HG02970 (cell line): ENCODE measurements around the gene FBXW8.

Experiments used
- ATAC-seq: cut with Tn5 transposase; IDR thresholded peaks from one replicate; pipeline ENCODE4 v1.9.1; 2021; ENCODE audit warnings: mild to moderate bottlenecking, moderate library complexity, moderate number of reproducible peaks; ENCODE audit not compliant: unreplicated experiment, low FRiP score

FBXW8 gene

DNA sequence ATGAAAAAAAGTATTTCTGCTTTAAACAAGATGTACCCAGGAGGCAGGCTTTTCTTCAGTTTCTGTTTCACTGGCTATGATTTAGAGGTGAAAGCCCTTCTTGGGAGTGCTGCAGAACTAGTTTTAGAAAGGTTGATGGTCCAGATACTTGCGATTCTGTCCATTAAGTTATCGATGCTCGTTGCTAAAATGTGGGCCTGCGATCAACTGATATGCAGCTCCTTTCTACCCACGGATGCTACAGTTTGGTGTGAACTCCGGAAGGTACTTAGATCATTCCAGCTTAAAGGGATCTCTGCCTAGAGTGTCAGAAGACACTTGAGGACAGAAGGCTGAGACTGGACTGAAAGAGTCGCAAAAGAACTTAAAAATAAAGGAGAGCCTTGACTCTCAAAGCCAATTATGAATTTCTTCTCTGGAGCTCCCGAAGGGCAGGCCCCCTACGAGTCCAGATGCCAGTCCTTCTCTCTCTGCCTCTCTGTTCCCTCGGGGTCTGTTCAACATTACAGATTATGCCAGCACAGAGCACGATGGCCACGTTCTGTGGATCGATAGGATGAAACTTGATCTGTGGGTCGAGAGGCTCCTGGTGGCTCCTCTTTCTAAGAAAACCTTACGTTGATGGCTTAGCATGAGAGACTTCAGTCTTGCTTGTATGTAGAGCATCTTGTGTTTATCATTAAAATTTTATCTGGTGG, 40.0 kb downstream of the FBXW8 start:
- no peak for ATAC-seq

DNA sequence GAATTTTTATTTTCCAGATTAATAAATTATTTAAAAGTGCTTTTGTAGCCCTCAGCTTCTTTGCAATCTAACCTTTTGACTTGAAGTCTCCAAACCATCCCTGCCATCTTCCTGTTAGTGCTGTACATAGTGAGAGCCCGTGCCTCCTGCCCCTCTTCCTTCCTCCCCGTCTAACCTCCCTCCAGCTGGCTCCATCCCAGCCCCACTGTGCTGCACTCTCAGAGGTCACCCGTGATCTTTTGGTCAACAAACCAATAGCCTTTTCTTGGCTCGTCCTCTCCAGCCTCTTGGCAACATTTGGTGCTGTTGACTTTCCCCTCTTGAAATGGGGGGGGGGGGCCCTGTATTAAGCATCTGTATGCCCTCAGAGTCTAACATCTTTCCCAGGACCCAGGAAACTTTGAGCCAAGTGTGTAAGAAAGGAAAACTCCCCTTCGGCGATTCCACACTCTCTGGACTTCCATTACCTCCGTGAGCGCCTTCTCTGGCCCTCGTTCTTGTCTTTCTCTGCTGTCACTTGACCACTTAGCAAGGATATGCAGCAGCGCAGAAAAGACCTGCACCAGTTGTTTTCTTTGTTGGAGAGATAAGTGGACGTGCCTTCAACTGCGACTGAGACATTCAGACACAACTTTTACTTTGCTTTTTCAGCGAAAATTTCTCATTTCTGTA, 44.1 kb downstream of the FBXW8 start:
- ATAC-seq = no peak

DNA sequence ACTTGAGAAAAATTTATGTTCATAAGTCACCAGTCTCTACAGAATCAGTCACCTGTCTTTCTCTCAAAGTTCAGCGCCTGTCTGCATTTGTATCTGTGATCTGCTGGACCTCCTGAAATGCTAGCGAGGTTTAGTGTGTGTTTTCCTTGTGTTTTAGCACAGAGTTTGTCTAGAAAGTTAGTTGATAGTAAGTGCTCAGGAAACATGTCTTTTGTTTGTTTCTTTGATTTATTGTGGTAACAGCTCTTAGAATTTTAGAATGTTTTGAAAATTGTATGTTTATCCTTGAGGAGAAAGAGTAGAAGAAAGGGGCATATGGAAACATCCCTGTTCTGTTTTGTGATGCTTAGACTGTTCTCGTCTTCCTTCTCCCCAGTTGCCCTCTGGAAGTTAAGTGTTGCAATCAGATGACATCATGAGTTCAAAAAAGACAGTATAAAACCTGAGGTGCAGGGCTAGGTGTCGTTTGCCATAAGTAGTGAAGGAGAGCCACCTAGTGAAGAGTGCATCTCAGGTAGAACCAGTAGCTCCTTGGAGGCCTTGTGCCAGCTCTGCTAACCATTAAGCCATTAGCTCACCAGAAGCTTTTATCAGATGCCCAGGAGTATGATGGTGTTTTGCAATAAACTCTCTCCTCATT, 44.8 kb downstream of the FBXW8 start:
- ATAC-seq = no peak

DNA sequence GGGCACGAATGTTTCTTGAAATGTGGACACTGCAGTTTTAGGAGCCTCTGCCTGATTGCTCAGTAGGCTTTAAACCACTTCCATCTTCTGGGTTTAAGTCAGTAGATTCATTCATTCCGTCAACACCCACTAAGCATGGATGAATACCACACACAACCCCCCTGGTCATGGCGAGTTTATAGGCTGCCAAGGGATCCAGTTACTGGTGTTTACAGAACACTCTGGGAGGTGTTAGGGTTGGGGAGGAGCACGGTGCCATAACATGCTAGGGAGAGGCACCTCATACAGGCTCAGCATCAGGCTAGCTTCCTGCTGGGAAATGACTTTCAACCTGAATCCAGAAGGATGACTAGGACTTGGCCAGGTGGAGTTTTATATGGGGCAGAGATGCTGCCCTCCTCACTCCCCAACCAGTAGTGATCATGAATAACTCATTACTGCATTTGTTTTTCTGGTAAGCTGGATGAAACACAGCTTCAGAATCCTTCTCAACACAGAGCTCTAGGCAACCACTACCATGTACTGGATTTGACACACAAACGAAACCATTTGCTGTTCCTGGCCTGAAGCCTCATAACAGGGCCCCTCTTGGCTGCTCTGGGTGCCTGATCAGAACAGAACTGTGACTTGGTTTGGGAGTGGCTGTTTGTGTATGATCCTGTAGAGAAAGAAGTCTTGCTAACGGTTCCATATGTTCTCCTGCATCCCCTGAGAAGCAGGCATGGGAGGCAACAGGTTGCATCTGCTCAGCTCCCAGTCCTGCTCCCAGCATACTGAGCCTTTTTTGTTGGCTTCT, 47.9 kb downstream of the FBXW8 start:
- ATAC-seq = no peak

DNA sequence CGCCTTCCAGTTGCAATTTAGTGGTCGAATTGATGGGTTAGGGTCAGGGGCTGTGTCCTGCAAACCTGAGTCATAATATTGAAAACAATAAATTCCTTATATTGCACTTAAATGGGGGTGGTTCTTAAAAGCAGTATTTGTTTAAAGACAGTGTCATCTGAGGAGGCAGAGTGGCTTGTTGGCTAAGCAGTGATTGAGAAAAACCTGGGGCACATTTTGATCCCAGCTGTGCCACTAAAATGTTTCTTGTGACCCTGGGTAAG, 48.4 kb downstream of the FBXW8 start:
- no peak for ATAC-seq

DNA sequence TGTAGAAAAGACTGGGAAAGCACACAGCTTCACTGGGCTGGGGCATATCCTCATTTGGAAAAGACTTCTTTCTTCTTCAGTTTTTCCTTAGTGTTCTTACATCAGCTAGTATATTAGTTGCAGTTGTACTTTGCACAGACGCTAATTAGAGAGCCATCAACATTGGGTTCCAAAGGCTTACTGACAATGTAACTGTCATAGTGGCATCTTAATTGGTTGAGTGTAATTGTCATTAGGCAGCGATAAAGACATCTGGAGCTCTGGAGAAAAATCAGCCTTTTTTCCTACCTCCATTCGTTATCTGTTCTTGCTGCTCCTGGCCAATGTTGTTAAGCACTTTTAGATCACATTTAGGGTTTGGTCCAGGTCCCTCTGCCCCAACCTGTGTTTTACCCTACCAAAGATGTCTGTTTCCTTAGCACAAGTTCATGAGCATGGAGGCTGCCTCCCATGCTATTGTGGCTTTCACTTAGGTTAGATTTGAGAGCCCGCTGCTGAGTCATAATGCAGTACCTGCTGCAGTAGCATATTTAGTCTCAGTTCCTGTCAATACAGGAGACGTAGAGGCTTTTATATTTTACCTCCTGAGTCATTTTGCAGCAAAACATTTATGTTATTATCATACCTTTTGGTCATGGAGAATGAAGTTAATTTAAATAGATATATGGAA, 49.2 kb downstream of the FBXW8 start:
- no peak for ATAC-seq

DNA sequence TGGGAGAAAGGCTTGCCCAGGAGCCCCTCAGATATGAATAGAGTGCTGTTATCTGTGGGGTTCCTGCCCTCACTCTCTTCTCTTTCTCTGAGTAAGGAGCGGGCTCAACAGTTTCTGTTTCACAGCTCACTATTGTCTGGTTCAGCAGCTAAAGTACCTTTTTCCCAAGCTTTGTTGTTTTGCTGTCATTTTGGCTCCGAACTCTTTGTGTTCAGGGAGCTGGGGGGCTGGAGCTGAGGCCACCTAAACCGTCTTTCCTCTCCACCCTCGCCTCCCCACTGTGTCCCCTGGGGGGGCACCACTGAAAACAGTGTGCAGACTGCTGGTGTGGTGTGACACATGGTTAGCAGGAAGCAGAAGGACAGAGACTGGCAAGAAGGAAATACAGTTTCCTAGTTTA, 51.4 kb downstream of the FBXW8 start:
- no peak for ATAC-seq

DNA sequence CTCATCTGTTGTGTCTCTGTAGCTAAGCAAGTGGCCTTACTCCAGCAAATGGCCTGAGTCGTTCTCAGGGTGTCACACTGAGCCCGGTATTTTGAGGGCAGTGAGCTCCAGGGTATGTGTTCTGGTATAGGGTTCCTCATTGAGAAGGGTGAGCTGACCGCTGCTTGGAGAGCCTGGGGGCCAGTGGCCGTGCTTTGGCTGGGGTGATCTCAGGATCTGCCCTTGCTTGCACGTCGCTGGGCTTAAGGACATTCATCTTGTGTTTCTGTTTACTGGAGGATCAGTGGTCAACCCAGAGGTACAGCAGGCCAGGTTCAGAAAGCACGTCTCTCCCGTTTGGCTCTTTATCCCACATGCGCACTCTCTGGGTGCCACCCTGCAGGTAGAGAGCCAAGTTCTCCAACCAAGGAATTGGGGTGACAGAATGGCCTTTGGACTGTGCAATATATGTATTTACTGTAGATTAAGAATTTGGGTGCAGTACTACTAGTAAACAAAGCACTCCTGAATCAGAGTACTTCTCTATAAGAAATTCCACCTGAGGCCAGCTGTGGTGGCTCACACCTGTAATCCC, 52.1 kb downstream of the FBXW8 start:
- ATAC-seq = no peak

DNA sequence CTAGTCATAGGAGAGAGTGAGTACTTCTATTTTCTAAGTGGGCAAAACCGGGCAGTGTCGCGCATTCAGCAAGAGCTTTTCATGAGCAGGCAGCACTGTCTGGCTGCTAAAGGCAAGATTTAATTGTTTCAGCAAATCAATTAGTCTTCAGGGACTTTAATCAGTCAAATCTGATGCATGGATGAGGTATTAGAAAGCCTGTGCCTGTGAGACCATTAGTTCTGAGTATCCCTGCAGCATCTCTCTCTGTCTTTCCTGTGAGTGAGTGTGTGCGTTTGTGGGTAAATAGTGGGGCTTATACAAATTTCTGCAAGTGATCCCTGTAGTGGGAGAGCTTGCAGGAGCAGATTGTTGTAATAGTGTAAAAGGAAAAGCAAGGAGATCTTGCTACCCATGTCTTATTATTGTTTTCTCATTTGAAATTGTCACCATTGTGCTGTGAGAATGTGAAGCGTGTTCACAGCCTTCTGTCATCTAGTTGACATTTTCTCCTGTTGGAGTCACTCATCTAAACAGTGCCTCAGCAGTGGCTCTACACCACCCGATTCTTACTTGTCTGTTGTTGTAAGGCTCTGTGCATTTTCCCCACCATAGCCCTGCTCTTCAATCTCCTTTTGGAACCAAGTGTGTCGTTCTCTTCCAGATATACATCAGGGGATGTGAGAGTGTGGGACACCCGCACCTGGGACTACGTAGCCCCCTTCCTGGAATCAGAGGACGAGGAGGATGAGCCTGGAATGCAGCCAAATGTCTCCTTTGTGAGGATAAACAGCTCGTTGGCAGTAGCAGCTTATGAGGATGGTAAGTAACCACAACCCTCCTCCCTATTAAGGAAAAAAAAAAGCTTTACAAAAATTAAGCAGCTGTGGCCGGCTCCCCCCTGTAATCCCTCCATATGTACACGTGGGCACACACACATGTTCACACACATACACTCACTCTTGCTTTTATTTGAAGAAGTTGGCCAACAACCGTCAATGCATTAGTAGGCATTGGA, 53.6 kb downstream of the FBXW8 start:
- no peak for ATAC-seq

DNA sequence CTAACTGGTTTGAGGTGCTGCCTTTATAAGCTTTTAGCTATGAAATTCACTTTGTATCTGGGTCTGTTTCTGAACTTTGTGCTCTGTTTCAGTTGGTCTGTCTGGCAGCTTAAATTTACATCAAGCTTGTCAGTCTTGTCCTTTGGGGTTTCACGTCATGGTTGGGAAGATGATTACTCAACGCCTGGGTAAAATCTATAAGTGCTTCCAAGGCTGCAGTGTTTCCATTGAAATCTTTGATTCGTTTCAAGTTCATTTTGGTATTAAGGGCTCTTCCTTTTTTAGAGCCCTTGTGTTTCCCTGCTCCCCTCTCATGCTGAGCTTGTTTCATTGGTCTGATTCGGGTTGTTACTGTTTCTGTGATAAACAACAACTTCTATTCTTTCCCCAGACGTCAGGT, 58.2 kb downstream of the FBXW8 start:
- no peak for ATAC-seq

DNA sequence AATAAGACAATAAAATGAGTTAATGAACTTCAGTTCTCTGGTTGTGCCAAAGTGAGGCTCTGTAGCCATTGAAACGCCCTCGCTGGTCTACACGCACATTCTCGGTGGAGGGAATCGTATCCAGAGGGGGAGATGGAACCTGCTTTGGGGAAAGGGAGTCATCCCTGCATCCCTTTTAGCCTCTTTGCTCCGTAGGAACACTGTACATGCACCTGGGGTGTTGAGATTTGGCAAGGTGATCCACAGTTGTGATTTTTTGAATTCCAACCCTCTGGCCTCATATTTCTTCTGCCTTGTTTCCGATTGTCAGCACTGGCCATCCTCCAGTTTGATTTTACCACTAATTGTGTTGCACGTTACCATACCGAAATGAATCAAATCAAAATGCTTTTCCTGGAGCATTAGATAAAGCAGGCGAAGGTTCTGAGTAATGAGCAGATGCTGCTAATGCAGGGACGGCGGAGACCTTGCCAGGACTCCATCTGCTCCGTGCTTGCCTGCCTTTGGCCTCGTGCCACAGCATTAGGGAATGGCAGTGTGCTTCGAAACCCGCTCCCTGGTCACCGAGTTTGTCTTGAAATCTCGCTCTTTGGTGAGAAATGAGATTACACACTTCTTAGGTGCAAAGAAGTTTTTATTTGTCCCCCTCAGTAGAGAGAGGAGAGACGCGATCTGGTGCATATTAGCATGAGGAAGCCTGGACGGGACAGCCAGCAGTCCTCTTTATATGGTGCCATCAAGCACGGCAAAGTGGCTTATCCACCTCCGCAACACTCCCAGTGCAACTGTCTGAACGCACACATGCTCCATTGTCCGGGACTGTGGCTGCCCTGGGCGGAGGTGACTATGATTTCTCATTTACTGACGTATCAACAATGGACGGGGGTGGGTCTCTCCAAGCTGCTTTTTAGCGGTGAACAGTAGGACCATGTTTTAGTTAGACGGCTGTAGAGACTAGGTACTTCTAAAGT, 59.1 kb downstream of the FBXW8 start:
- ATAC-seq = no peak

DNA sequence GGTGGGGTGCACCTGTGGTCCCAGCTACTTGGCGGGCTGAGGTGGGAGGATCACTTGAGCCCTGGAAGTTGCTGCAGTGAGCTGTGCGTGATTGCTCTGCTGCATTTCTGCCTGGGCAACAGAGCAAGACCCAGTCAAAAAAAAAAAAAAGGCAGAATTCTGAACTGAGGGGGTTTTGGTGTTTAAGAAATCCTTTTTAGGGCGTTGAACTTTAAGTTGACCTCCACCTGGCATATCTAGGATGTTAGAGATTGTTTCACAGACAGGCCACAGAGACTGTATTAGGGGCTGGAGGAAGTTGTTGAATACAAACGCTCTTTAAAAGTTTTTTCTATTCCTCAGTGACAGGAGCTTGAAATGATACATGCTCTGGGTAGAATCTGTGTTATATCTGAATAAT, 60.5 kb downstream of the FBXW8 start:
- no peak for ATAC-seq

DNA sequence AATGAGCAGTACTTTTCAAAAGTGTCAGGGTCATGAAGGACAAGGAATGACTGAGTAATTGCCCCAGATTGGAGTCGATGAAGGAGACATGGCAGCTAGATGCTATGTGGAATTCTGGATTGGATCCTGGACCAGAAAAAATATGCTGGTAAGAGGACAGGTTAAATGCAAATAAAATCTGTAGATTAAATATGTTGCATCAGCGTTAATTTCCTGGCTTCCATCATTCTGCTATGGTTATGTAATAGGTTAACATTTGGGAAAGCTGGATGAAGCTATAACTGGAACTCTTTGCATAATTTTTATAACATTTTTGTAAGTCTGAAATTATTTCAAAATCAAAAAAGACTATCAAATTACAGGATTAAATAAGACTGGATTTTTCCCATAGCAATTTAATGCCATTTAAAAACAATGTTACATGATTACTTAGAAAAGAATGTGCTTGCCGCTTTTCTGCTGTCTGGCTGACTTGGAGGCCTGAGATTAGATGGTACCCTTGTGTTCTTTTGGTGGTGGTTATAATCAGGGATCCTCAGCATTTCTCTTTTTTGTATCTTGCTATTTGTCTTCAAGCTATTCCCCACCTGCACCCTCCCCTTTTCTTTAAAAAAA, 65.1 kb downstream of the FBXW8 start:
- ATAC-seq = no peak

DNA sequence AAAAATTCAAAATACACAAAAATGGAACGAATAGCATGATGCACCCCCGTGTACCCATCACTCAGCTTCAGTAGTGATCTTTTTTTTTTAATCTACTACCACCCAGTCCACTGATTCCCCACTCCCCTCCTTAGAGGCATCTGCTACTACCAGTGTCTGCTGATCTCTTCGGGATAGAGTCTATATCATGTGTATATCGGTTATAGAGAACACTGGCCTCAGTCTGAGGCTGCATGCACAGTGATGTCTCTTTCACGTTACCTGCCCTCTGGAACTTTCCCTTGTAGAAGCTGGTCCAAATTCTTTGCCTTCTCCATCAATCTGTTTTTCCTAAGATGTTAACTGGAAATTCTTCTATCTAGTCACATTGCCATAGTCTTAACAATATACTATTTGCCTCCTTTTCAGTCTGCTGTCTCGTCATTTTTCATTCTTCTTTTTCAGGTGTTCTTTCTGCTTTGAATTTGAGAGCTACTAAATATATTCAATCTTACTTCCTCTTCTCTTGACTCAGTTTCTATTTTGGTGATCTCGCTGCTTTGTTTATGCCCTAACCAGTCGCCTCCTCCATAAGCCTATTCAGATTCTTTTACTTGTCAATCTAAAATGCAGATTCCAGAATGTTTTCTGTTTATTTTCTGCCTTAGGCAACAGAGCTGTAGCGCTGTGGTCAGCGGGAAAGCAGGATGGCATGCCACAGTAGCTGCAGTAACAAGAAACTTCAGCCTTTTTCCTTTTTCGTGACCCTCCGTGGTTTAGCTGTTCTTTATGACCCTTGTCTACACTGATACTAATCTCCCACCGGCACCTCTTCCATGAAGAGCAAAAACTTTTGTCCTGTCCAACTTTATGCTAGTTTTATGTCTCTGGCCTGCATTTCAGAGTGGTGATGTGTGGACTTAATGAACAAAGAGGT, 67.0 kb downstream of the FBXW8 start:
- ATAC-seq = no peak

DNA sequence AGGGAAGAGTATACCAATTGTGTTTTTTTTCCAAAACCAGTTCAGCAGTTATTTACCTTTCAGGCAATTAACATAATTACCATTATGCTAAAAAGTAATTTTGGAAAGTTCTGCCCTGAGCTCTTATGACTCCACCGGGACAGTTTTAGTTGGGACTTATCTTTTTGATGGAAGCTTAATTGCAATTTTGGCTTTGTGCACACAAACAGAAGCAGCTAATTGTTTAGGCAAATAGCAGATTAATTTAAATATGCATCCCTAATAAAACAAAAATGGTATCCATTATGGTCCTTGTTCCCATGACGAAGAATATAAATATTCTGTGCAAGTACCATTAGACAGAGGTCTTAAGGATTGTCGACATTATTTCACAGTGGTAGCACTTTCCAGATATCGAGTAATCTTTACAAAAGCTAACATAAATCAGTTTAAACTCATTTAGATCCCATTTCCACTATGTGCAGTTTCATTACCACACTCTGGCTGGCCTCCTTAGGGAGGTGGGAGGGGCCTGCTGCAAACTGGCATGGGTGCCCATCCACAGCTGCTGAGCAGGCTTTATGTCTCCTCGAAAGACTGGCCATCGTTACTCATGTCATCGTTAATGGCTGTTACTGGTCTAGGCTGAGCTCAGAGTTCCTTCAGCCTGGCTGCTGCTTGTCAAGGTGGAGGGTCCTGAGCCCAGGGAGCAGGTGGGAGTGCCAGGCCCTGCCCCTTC, 68.2 kb downstream of the FBXW8 start:
- no peak for ATAC-seq

DNA sequence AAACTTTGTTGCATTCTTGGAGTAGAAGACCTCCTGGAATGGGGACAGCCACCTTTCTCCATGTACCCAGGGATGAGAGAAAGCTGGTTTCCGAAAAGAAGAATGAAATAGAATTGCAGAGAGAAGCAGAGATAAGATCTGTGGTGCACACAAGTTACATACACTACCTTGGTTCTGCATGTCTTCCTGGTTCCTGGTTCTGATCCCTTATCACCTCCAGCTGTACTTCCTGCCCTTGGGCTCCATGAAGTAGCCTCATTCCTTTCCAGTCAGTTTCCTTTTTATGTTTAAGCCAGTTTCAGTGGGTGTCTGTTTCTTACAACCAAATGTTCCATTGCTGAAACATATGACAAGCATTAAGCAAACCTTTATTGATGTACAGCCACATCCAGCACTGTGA, 69.3 kb downstream of the FBXW8 start:
- ATAC-seq = no peak
